Activated T-helper 1 cell treated with Interleukin-2 at 50 U/mL for 16 hours (primary cell): ENCODE data around the gene MLLT1.

Experiments used
- DNase-seq: peaks from one replicate; pipeline ENCODE4 v3.0.0-alpha.2; 2020; ENCODE audit warnings: low read depth

MLLT1 gene

DNA sequence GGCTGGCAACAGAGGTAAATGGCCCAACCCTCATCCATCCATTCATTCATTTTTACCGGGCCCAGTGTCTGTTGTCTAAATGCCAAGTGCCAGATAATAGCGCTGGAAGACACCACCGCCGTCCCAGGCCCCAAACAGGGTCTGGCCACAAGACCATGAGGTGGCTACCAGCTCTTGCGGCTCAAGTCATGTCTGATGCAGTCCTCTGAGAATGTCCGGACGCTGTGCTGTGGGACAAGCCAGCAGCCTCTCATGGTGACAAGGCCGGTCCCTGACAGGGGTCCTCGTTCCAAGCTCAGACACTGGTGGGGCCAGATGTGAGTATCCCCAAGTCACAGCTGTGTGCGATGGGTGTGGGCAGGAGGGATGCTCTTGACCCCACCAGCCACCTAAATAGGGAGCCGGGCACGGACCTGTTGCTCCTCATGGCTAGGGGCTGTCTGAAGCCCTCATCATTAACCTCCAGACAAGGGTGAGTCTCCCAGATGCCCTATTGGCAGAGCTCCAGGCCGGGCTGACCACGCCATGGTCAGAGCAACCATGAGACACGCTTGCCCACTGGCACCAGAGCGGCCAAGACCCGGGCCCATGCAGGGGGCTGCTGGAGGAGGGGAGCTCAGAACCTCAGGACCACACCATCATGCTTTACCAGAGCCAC is 58.4 kb downstream of the MLLT1 start:
- DNase-seq = no peak

GRCh38 chr19:6220385-6221191 is 59.2 kb downstream of the MLLT1 start:
- DNase-seq = no peak

GRCh38 chr19:6219586-6220290 is 60.0 kb downstream of the MLLT1 start:
- DNase-seq = no peak

- no peak for DNase-seq
Observed at GRCh38 chr19:6219147-6219525, 60.6 kb downstream of the MLLT1 start.

DNA sequence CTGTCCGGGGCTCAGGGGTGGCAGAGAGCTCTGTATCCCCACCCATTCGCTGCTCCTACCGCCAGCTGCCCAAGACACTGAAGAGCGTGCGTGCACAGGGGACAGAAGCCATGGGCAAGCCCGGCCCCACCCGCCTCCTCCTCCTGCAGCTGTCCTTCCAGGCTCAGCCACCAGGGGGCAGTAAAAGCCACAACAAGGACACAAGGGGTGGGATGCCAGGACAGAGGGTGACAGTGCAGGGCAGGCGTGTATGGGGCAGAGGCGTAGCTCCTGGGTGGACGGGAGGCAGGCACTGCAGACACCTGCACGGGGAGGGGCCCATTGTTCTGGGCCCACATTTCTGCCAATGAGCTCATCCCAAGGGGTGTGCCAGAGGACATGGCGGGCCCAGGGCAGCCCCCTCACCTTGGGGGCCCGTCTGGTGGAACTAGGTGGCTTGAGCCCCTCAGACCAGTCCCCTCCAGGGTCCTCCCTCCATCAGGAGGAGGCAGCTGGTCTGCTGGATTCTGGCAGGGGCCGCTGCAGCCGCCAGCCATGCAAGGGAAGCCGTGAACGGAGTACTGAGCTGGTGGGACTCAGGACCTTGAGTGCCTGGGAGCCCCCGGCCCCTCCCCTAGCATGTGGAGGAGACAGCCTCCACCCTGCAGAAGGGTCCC is 61.2 kb downstream of the MLLT1 start:
- peak; percentile 57 for DNase-seq

GRCh38 chr19:6217752-6218334 is 61.9 kb downstream of the MLLT1 start:
- no peak for DNase-seq

- DNase-seq = no peak
Observed at GRCh38 chr19:6216996-6217751, 62.6 kb downstream of the MLLT1 start.

GRCh38 chr19:6216236-6216995 is 63.4 kb downstream of the MLLT1 start:
- DNase-seq = no peak

- DNase-seq = no peak
Observed at GRCh38 chr19:6215701-6216235, 64.0 kb downstream of the MLLT1 start.

DNA sequence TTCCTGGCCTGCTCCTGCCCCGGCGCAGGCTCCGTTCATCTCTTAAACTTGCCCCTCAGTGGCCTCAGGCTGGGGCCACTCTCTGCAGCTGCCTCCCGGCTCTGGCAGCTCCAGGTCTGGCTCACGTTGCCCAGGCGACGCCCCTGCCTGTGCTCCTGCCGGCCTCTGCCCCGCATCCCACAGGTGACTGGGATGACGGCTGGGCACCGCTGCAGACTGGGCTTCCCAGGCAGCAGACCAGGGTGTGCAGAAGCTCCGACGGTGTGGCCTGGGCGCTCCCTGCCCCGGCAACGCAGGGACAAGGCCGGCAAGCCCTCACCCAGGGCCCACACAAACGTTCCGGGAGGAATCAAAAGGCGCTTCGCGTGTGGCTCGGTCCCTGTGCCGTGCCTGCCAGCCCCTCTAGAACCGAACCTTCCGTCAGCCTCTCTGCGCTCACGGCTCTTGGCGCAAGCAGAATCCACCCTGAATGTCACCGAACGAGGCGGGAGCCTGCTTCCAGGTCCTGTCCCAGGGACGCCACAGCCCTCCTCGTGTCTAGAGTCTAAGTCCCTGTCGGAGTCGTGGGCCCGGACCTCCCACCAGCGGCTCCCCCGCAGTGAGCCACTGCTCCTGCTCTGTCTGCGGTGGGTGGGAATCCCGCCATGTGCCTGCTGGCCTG is 64.8 kb downstream of the MLLT1 start:
- no peak for DNase-seq

GRCh38 chr19:6213696-6214641 is 65.8 kb downstream of the MLLT1 start:
- DNase-seq = no peak

GRCh38 chr19:6213266-6213595 is 66.5 kb downstream of the MLLT1 start:
- no peak for DNase-seq

DNA sequence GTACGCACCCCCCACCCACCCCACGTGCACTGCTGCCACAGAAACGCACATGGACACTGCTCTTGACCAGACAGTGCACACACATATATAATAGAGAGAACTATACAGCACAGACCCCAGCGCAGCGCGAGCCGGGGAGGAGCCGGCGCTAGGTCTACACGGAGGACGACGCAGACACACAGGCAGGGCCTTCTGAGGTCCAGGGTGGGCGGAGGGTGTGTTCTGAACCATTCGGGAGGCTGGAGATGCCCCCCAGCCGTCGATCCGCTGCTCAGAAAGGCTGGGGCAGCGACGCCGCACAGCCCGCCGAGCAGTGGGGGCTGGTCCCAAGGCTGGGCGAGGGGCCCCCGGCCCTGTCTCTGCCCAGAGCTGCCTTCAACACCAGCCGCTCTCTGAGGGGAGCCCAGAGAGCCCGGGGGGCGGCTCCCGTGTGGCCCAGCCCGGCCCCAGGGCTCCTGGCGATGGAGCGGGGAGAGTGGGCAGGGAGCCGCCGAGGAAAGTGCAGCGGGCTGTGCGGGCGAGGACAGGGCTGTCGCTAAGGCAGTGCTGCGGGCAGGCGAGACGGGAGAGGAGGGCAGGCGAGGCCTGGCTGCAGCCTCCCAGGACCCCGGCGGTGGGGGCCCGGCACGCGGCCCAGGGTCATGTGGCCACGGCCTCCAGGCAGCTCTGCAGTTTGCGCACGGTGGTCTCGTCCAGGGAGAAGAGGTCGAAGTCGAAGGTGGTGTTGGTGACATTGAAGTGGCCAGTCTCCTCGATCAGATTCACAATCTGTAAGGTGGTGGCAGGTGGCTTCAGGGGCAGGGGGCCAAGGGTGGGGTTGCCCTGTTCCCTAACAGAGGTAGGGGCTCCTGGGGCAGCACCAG is 67.1 kb downstream of the MLLT1 start:
- no peak for DNase-seq

- no peak for DNase-seq
Observed at GRCh38 chr19:6211632-6212402, 68.0 kb downstream of the MLLT1 start.

DNA sequence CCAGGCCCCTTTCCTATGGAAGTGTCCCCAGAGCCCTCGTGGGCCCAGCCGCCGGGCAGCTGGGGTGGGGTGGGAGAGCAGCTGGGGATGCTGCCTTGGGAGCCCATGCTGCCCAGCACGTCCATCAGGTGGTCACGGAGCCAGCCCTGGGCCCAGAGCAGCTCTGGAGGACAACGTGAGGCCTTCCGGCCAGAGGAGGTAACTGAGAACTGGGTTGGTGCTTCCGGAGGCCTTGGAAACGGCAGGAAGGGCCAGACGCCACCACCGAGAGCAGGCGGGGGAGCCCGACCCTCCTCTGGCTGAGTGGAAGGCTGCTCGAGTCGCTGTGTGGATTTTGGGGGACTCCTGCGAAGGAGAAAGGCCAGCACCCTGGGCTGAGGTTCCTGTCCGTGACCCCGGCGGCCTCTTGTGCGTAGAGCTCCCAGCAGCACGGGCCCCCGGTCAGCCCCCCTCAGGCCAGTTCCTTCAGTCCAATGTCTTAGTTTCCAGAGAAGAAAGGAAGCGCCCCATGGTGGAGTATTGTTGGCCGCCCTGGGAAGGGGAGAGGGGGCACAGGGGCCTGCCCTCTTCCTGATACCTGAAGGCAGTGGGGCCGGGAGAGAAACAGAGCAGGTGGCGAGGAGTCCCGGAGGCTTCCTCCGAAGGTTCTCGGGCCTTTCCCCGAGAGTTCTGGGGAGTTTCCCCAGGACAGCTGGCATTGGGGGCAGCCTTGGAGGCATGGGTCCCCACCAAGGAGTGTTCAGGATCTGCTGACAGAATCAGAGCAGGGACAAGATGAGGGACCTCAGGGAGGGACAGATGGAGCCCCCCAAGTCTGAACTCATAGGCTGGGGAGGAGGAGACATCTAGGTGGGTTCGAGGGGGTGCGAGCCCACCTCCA is 68.8 kb downstream of the MLLT1 start:
- DNase-seq = no peak

DNA sequence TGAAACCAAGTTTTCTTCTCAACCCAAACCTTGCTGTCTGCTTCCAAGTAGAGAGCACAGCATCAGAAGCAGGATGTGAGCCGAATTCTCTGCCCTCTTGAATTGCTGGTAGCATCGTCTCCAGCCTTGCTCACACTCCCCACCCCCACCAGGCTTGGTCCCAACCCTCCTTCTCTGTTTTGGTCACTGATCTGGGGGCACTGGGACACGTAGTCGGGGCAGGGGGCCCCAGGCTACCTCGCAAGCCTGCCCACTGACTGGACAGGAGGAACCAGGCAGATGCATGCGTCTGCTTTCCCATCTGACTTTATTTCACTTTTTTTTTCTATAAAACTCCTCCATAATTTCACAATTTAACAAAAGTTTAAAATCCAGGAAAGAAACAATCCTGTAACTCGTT is 69.7 kb downstream of the MLLT1 start:
- no peak for DNase-seq
